GM19468 (cell line): ENCODE measurements around the gene NUCB1.
"Not testable (repeated sequence)": the region's sequence is repeated elsewhere in the genome, so short reads cannot be mapped to it uniquely, and the experiment has no call there.

Experiments
- ATAC-seq: cut with Tn5 transposase; IDR thresholded peaks from one replicate; pipeline ENCODE4 v1.9.1; 2021; ENCODE audit warnings: mild to moderate bottlenecking, moderate library complexity, moderate number of reproducible peaks; ENCODE audit not compliant: unreplicated experiment; ENCODE audit errors: extremely low read depth

NUCB1 gene

GRCh38 chr19:48900477-48901406 is 630 bp downstream of the NUCB1 start:
- ATAC-seq = no peak

GRCh38 chr19:48902291-48902690 is 2.2 kb downstream of the NUCB1 start:
- ATAC-seq = not testable (repeated sequence)

- not testable (repeated sequence) for ATAC-seq
Observed at GRCh38 chr19:48903788-48904187, 3.7 kb downstream of the NUCB1 start.

- no peak for ATAC-seq
Observed at GRCh38 chr19:48905664-48906063, 5.6 kb downstream of the NUCB1 start.

- no peak for ATAC-seq
Observed at GRCh38 chr19:48906324-48906723, 6.2 kb downstream of the NUCB1 start.

GRCh38 chr19:48907671-48908070 is 7.6 kb downstream of the NUCB1 start:
- ATAC-seq = no peak

- not testable (repeated sequence) for ATAC-seq
Observed at GRCh38 chr19:48909424-48910077, 9.4 kb downstream of the NUCB1 start.

GRCh38 chr19:48910803-48911202 is 10.7 kb downstream of the NUCB1 start:
- no peak for ATAC-seq

- no peak for ATAC-seq
Observed at GRCh38 chr19:48913114-48913889, 13.2 kb downstream of the NUCB1 start.

GRCh38 chr19:48914181-48914580 is 14.1 kb downstream of the NUCB1 start:
- no peak for ATAC-seq

GRCh38 chr19:48915757-48916156 is 15.6 kb downstream of the NUCB1 start:
- ATAC-seq = no peak

- no peak for ATAC-seq
Observed at GRCh38 chr19:48918071-48918470, 18.0 kb downstream of the NUCB1 start.

GRCh38 chr19:48918801-48919247 is 18.7 kb downstream of the NUCB1 start:
- ATAC-seq = no peak

- ATAC-seq = not testable (repeated sequence)
Observed at GRCh38 chr19:48919271-48919670, 19.2 kb downstream of the NUCB1 start.

- ATAC-seq = no peak
Observed at GRCh38 chr19:48920949-48921348, 20.8 kb downstream of the NUCB1 start.

GRCh38 chr19:48921721-48922500 is 21.8 kb downstream of the NUCB1 start:
- ATAC-seq = no peak

- no peak for ATAC-seq
Observed at GRCh38 chr19:48922548-48923490, 22.7 kb downstream of the NUCB1 start.

- ATAC-seq = no peak
Observed at GRCh38 chr19:48925240-48925843, 25.2 kb downstream of the NUCB1 start.
